MCF 10A (cell line): ENCODE measurements around the gene TEAD1. TPM values are rescaled to one million over a fixed set of nuclear protein-coding genes. Genes with fewer than 3 reads are reported as not detected.
"Not testable (repeated sequence)": the region's sequence is repeated elsewhere in the genome, so short reads cannot be mapped to it uniquely, and the experiment has no call there.

Source experiments
- BruUV-seq: library from RNA; stranded (reverse); fragments of 400-500 nt; replicated peaks from 2 replicates; lab custom pipeline; 2021; lab: Mats Ljungman, UMichigan
- CTCF ChIA-PET: fragments of 300-600 bp; sonication (Branson Sonifier 250); formaldehyde crosslinking; extraction: SDS; loops from one replicate; lab custom pipeline; 2021; ENCODE audit warnings: antibody characterized with exemption, inconsistent platforms; lab: Yijun Ruan, JAX
- POLR2A ChIA-PET: fragments of 300-600, 350-650 bp; sonication (Branson Sonifier 250); formaldehyde crosslinking; extraction: SDS; loops from one replicate; lab custom pipeline; 2020; ENCODE audit warnings: antibody characterized with exemption, inconsistent platforms; lab: Yijun Ruan, JAX
- DNase-seq: peaks from one replicate; pipeline ENCODE4 v3.0.0-alpha.2; 2018; ENCODE audit not compliant: unreplicated experiment
- H3K27ac Mint-ChIP-seq: one replicate; pipeline ENCODE4 v1.8.0; 2022; ENCODE audit warnings: mild to moderate bottlenecking, low read depth, mixed read lengths; ENCODE audit not compliant: unreplicated experiment
- H3K27me3 Mint-ChIP-seq: one replicate; pipeline ENCODE4 v1.8.0; 2022; ENCODE audit warnings: mixed read lengths; ENCODE audit not compliant: insufficient read depth, unreplicated experiment
- H3K36me3 Mint-ChIP-seq: one replicate; pipeline ENCODE4 v1.8.0; 2022; ENCODE audit warnings: mild to moderate bottlenecking, moderate library complexity, mixed read lengths; ENCODE audit not compliant: insufficient read depth, unreplicated experiment
- H3K4me1 Mint-ChIP-seq: one replicate; pipeline ENCODE4 v1.8.0; 2022; ENCODE audit warnings: mixed read lengths; ENCODE audit not compliant: insufficient read depth, unreplicated experiment
- H3K4me3 Mint-ChIP-seq: one replicate; pipeline ENCODE4 v1.8.0; 2022; ENCODE audit warnings: mild to moderate bottlenecking, moderate library complexity, mixed read lengths; ENCODE audit not compliant: unreplicated experiment
- H3K9me3 Mint-ChIP-seq: one replicate; pipeline ENCODE4 v1.8.0; 2022; ENCODE audit warnings: mixed read lengths; ENCODE audit not compliant: unreplicated experiment
- intact Hi-C: fragments of 100-400 bp; cut with micrococcal nuclease; formaldehyde crosslinking; loops from 2 replicates; pipeline ENCODE4 v1.14.1; 2022
- total RNA-seq: library from RNA; stranded (reverse); gene quantifications from 2 replicates; pipeline ENCODE4 v1.2.3, GENCODE V29; 2022
- TF ChIP-seq, protein P1 (sequence below): fragments of 200-600 bp; IDR thresholded peaks from one replicate; pipeline ENCODE4 v1.8.0; 2022; ENCODE audit warnings: antibody characterized with exemption, mild to moderate bottlenecking; ENCODE audit not compliant: unreplicated experiment

Gene TEAD1
- total RNA-seq, 1 experiment from 2014 or later = 123 TPM

DNA sequence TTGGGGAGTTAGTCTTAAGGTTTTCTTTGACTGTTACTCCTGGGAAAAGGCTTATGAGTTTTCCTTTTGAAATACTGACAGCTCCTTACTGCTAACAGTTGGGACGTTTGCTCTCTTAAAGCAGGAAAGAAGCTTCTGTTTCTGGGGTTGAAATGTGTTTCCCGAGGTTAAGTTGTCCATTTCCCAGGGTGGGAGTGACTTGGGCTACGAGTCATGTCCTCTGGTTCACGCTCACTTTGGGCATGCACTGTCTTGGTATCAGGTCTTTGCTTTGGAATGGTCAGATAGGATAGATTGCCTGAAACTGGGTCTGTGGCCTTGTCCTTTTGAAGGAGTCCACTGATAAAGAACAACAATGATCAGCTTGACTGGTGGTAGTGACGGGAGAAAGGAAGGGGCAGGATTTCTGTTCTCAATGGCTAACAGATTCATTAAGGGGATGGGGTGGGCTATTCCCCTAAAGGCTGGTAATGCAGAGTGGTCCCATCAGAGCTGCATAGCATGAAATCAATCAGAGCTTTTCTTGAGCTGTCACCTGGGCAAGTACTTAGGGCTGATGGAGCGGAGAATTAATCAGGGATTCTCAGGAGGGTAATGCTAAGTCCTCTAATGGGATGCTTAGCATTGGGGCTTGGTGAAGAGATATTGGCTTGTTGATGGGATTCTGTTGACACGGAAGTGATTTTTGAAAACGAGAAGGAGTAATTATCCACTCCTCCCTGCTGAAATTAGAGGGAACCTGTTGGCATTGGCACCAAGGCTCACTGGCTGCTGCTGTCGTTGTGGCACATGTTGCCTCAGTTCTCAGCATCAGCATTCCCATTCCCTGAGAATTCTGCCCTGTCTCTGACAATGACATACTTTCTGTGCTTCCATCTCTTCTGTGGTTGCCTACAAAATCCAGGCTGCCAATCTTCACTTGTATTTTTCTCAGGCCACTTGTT lies 81.6 kb downstream of the TEAD1 start:
- Mint-ChIP-seq H3K4me1 (peaks cover 44% of the 10 kb centered on the region), H3K4me3 (no peak overlapping the region), H3K27me3 (no peaks in the 10 kb centered on the region), H3K36me3 (peaks cover 21% of the 10 kb centered on the region), H3K9me3 (no peaks in the 10 kb centered on the region), H3K27ac (peak overlapping the region; percentile 92)
- TF ChIP-seq, protein P1, sequence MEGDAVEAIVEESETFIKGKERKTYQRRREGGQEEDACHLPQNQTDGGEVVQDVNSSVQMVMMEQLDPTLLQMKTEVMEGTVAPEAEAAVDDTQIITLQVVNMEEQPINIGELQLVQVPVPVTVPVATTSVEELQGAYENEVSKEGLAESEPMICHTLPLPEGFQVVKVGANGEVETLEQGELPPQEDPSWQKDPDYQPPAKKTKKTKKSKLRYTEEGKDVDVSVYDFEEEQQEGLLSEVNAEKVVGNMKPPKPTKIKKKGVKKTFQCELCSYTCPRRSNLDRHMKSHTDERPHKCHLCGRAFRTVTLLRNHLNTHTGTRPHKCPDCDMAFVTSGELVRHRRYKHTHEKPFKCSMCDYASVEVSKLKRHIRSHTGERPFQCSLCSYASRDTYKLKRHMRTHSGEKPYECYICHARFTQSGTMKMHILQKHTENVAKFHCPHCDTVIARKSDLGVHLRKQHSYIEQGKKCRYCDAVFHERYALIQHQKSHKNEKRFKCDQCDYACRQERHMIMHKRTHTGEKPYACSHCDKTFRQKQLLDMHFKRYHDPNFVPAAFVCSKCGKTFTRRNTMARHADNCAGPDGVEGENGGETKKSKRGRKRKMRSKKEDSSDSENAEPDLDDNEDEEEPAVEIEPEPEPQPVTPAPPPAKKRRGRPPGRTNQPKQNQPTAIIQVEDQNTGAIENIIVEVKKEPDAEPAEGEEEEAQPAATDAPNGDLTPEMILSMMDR = no peak
- DNase-seq = peak; percentile 32
- ChIA-PET CTCF (interaction anchor here (2.1 kb wide), 1 partner anchor 13 kb away, joined by 7 read pairs; no protein-coding TSS in a partner anchor), POLR2A (interaction anchor here (0.8 to 4.6 kb wide), 5 partner anchors 10 to 133 kb away, joined by 3 to 41 read pairs (median 6); no protein-coding TSS in a partner anchor)
- intact Hi-C loops = no loop called here
- BruUV-seq = no TSS peak

DNA sequence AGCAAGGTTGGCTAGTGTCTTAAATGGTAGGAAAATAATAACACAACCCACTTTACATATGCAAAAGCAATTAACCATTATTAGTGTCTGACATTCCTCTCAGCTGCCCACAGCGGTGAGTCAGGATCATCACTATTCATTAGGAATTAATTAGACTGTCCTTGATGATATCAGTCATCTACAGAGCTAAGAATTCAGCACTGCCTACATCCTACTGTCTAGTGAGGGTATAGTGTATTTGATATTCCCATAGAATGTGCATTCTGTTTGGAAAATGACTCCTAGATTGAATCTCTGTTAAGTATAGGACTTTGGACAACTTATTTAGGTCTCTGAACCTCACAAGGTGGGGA lies 82.2 kb downstream of the TEAD1 start:
- Mint-ChIP-seq H3K9me3 (no peaks in the 10 kb centered on the region), H3K36me3 (peaks cover 14% of the 10 kb centered on the region), H3K27ac (peak overlapping the region; percentile 92), H3K4me1 (peaks cover 44% of the 10 kb centered on the region), H3K4me3 (no peak overlapping the region), H3K27me3 (no peaks in the 10 kb centered on the region)
- intact Hi-C loops = no loop called here
- no peak for DNase-seq
- POLR2A ChIA-PET = interaction anchor here (3.3 to 4.6 kb wide), 2 partner anchors 11 to 13 kb away, joined by 19 to 41 read pairs; no protein-coding TSS in a partner anchor
- CTCF ChIA-PET = interaction anchor here (1.0 kb wide), 1 partner anchor 17 kb away, joined by 3 read pairs; no protein-coding TSS in a partner anchor
- TF ChIP-seq, protein P1 = no peak
- BruUV-seq = no TSS peak

DNA sequence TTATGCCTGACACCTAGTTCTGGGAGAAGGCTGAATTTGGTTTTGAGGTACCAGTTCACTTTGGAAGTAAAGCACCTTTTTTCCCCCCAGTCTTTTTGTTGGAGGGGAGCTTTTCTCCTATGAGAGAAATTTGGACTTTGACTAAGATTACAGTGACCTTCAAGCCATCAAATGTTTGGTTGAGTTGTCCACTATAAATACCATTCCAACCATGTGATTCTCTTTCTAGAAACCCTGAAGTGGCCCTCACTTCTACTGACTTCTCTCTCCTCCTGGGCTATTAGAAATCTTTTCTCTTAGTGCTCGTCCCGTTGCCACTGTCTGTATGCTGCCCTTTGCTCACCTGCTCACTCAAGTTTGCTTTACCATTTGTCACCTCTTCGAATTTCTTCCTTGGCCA lies 82.6 kb downstream of the TEAD1 start:
- H3K4me3 Mint-ChIP-seq = no peak overlapping the region
- H3K9me3 Mint-ChIP-seq = no peaks in the 10 kb centered on the region
- intact Hi-C loops = no loop called here
- no peak for DNase-seq
- peaks cover 10% of the 10 kb centered on the region for H3K36me3 Mint-ChIP-seq
- ChIA-PET CTCF (interaction anchor here (0.6 to 1.0 kb wide), 2 partner anchors 12 to 16 kb away, joined by 3 read pairs; no protein-coding TSS in a partner anchor), POLR2A (interaction anchor here (3.3 to 4.6 kb wide), 2 partner anchors 11 to 13 kb away, joined by 19 to 41 read pairs; no protein-coding TSS in a partner anchor)
- TF ChIP-seq, protein P1 = no peak
- H3K27me3 Mint-ChIP-seq = no peaks in the 10 kb centered on the region
- no TSS peak for BruUV-seq
- peak overlapping the region; percentile 37 for H3K27ac Mint-ChIP-seq
- peaks cover 47% of the 10 kb centered on the region for H3K4me1 Mint-ChIP-seq

DNA sequence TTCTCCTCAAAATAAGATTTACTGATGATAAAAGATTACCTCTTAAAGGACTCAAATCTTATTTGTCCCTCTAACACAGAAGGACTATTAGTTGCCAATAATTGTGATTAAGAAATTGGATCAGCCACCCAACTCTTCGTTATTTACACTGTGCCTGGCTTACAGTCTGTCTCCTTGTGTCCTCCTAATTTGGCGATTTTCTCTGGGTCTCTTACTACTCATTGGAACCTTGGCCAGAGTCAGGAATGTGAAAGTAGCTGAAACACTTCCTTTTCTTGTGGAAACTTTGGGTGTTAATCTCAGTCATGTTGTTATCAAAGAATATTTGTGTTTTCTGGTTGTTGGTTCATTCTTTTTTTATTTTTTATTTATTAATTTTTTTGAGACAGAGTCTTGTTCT lies 83.2 kb downstream of the TEAD1 start:
- intact Hi-C loops = no loop called here
- TF ChIP-seq, protein P1 = no peak
- Mint-ChIP-seq H3K4me1 (peaks cover 51% of the 10 kb centered on the region), H3K36me3 (peaks cover 9% of the 10 kb centered on the region), H3K27ac (peak overlapping the region; percentile 37), H3K9me3 (no peaks in the 10 kb centered on the region), H3K4me3 (no peak overlapping the region), H3K27me3 (no peaks in the 10 kb centered on the region)
- ChIA-PET POLR2A (interaction anchor here (4.6 kb wide), 1 partner anchor 12 kb away, joined by 41 read pairs; no protein-coding TSS in a partner anchor), CTCF (interaction anchor here (0.6 to 1.1 kb wide), 3 partner anchors 11 to 131 kb away, joined by 3 to 5 read pairs (median 3); no protein-coding TSS in a partner anchor)
- no peak for DNase-seq
- BruUV-seq = no TSS peak

DNA sequence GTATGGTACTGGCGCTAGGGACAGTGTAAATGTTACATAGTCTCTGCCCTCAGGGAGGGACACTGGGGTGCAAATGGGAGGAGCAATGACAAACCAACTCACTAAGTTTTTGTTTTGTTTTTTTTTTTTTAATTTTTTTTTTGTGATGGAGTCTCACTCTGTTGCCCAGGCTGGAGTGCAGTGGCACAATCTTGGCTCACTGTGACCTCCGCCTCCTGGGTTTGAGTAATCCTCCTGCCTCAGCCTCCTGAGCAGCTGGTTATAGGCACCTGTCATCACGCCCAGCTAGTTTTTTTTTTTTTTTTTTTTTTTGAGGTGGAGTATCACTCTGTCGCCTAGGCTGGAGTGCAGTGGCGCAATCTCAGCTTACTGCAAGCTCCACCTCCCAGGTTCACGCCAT lies 83.9 kb downstream of the TEAD1 start:
- peaks cover 56% of the 10 kb centered on the region for H3K4me1 Mint-ChIP-seq
- DNase-seq, H3K27me3 Mint-ChIP-seq, H3K9me3 Mint-ChIP-seq, BruUV-seq, H3K27ac Mint-ChIP-seq, H3K36me3 Mint-ChIP-seq, H3K4me3 Mint-ChIP-seq, intact Hi-C loops: not testable (repeated sequence)
- CTCF ChIA-PET = interaction anchor here (1.1 to 1.5 kb wide), 3 partner anchors 12 to 131 kb away, joined by 3 to 6 read pairs (median 5); no protein-coding TSS in a partner anchor
- POLR2A ChIA-PET = interaction anchor here (0.6 kb wide), 2 partner anchors 338 to 1821 kb away, joined by 3 to 4 read pairs; no protein-coding TSS in a partner anchor
